CD4-positive, alpha-beta T cell treated with Interleukin-10 for 1 hour (primary cell): ENCODE measurements around the gene FASTKD1.
"Not testable (repeated sequence)": the region's sequence is repeated elsewhere in the genome, so short reads cannot be mapped to it uniquely, and the experiment has no call there.

Experiments
- DNase-seq: peaks from one replicate; pipeline ENCODE4 v3.0.0-alpha.2; 2020

FASTKD1 gene

GRCh38 chr2:169573160-169573973 is at the start of gene FASTKD1:
TSS of gene FASTKD1 (minus strand) at chr2:169573865. CDS start at chr2:169572029, 1,836 bp downstream.
- DNase-seq: peak; percentile 92

GRCh38 chr2:169623235-169623634 is 49.6 kb upstream of the FASTKD1 start:
- DNase-seq: no peak

- no peak for DNase-seq
Measured at GRCh38 chr2:169620509-169620908, 46.8 kb upstream of the FASTKD1 start.

GRCh38 chr2:169619946-169620345 is 46.3 kb upstream of the FASTKD1 start:
- DNase-seq: no peak

- not testable (repeated sequence) for DNase-seq
Measured at GRCh38 chr2:169615982-169616381, 42.3 kb upstream of the FASTKD1 start.

- DNase-seq: no peak
Measured at GRCh38 chr2:169613876-169614275, 40.2 kb upstream of the FASTKD1 start.

GRCh38 chr2:169609264-169609663 is 35.6 kb upstream of the FASTKD1 start:
- no peak for DNase-seq

GRCh38 chr2:169599568-169599967 is 25.9 kb upstream of the FASTKD1 start:
- no peak for DNase-seq

- DNase-seq: no peak
Measured at GRCh38 chr2:169598982-169599381, 25.3 kb upstream of the FASTKD1 start.

GRCh38 chr2:169596546-169596945 is 22.9 kb upstream of the FASTKD1 start:
- DNase-seq: not testable (repeated sequence)

GRCh38 chr2:169590804-169591203 is 17.1 kb upstream of the FASTKD1 start:
- DNase-seq: no peak

- DNase-seq: no peak
Measured at GRCh38 chr2:169585673-169586072, 12.0 kb upstream of the FASTKD1 start.

GRCh38 chr2:169584005-169584877 is 10.6 kb upstream of the FASTKD1 start, which contains the start of gene PPIG:
TSS of gene PPIG (plus strand) at chr2:169584351. CDS start at chr2:169604042, 19,691 bp downstream.
- DNase-seq: peak; percentile 90

GRCh38 chr2:169583518-169583917 is 9.9 kb upstream of the FASTKD1 start:
- no peak for DNase-seq

- DNase-seq: not testable (repeated sequence)
Measured at GRCh38 chr2:169582552-169583266, 9.0 kb upstream of the FASTKD1 start.

GRCh38 chr2:169579044-169579443 is 5.4 kb upstream of the FASTKD1 start:
- DNase-seq: no peak

GRCh38 chr2:169575264-169575663 is 1.6 kb upstream of the FASTKD1 start:
- DNase-seq: not testable (repeated sequence)

- DNase-seq: not testable (repeated sequence)
Measured at GRCh38 chr2:169574539-169574938, 874 bp upstream of the FASTKD1 start.

GRCh38 chr2:169573974-169574299 is 272 bp upstream of the FASTKD1 start:
- DNase-seq: no peak

- DNase-seq: no peak
Measured at GRCh38 chr2:169572821-169573159, 875 bp downstream of the FASTKD1 start.

GRCh38 chr2:169572189-169572588 is 1.5 kb downstream of the FASTKD1 start:
- DNase-seq: no peak

- no peak for DNase-seq
Measured at GRCh38 chr2:169571571-169571970, 2.1 kb downstream of the FASTKD1 start.

GRCh38 chr2:169570752-169571151 is 2.9 kb downstream of the FASTKD1 start:
- not testable (repeated sequence) for DNase-seq
